HPDE6-E6E7 (cell line): ENCODE results near the gene NCAPH2.
"Not testable (repeated sequence)": the region's sequence is repeated elsewhere in the genome, so short reads cannot be mapped to it uniquely, and the experiment has no call there.

Experiments used
- DNase-seq: peaks from one replicate; pipeline ENCODE4 v3.0.0; 2011; ENCODE audit warnings: missing footprints; ENCODE audit errors: extremely low spot score

NCAPH2 gene

GRCh38 chr22:50529897-50530579 lies 22.0 kb downstream of the NCAPH2 start, which contains the start of gene TYMP:
TYMP (minus strand) TSS chr22:50530012; CDS start chr22:50529709, 303 bp downstream.
- DNase-seq, result no peak

GRCh38 chr22:50530580-50530876 lies 22.5 kb downstream of the NCAPH2 start:
- no peak for DNase-seq

- DNase-seq, result no peak
These were observed 23.0 kb downstream of the NCAPH2 start for GRCh38 chr22:50530877-50531545.

GRCh38 chr22:50531546-50531961 lies 23.5 kb downstream of the NCAPH2 start:
- DNase-seq, result no peak

GRCh38 chr22:50531962-50532674 lies 24.1 kb downstream of the NCAPH2 start:
- DNase-seq, result no peak

GRCh38 chr22:50532824-50533796 lies 25.1 kb downstream of the NCAPH2 start:
- DNase-seq, result no peak

- not testable (repeated sequence) for DNase-seq
These were observed 26.1 kb downstream of the NCAPH2 start for GRCh38 chr22:50533856-50534711.

GRCh38 chr22:50535113-50535512 lies 27.1 kb downstream of the NCAPH2 start:
- DNase-seq, result no peak

- no peak for DNase-seq
These were observed 28.2 kb downstream of the NCAPH2 start for GRCh38 chr22:50536226-50536625.

- no peak for DNase-seq
These were observed 29.7 kb downstream of the NCAPH2 start for GRCh38 chr22:50537765-50538164.

- no peak for DNase-seq
These were observed 32.4 kb downstream of the NCAPH2 start for GRCh38 chr22:50540381-50540780.

GRCh38 chr22:50541667-50542026 lies 33.6 kb downstream of the NCAPH2 start:
- DNase-seq, result not testable (repeated sequence)

GRCh38 chr22:50542416-50542927 lies 34.4 kb downstream of the NCAPH2 start:
- DNase-seq, result no peak

GRCh38 chr22:50544078-50544745 lies 36.2 kb downstream of the NCAPH2 start:
- DNase-seq, result no peak

GRCh38 chr22:50544746-50545253 lies 36.8 kb downstream of the NCAPH2 start:
- DNase-seq, result no peak

- no peak for DNase-seq
These were observed 37.7 kb downstream of the NCAPH2 start, which contains the start of gene KLHDC7B for GRCh38 chr22:50545522-50546325. KLHDC7B (plus strand) TSS chr22:50545899; CDS start chr22:50546244, 345 bp downstream.

GRCh38 chr22:50546326-50547262 lies 38.6 kb downstream of the NCAPH2 start:
- DNase-seq, result no peak
